DMS53 (cell line): Measurements from ENCODE around the gene MRPL14.

Source experiments
- DNase-seq: peaks from one replicate; lab custom pipeline; 2025; lab: John Stamatoyannopoulos, UW

MRPL14 gene

GRCh38 chr6:44127186-44128019 lies at the start of gene MRPL14, which contains the start of gene TMEM63B:
Gene MRPL14, minus strand, starts transcription at chr6:44127452. Its CDS starts 10,841 bp downstream, at chr6:44116611.
Gene TMEM63B, plus strand, starts transcription at chr6:44127554. Its CDS starts 7,031 bp downstream, at chr6:44134585.
- DNase-seq: peak; percentile 94

DNA sequence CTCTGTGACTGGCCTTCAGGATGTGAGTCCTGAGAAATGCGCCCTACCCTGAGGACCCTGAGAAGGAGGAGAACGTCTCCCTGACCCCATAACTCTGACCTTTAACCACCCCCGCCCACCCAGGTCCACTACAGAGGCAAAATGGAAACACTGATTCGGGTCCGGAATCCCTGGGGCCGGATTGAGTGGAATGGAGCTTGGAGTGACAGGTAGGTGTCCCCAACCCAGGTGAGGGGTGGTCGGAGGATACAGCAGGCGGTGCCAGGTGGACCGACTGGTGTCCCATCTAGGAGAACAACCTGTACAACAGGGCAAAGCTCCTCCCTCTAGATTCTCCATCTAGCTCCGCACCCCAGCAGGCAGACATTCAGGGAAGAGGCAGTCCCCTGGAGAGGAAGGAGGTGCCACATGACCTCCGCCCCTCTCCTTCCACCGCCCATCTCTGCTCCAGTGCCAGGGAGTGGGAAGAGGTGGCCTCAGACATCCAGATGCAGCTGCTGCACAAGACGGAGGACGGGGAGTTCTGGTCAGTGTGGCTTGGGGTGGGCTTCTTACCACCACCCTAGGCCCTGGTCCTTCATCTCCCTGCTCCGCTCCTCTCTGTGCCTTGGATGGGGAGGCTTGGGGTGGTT lies 49.0 kb upstream of the MRPL14 start:
- no peak for DNase-seq

- DNase-seq: peak; percentile 90
Measured at GRCh38 chr6:44172731-44173500, 45.7 kb upstream of the MRPL14 start.

GRCh38 chr6:44171899-44172546 lies 44.8 kb upstream of the MRPL14 start:
- no peak for DNase-seq

DNA sequence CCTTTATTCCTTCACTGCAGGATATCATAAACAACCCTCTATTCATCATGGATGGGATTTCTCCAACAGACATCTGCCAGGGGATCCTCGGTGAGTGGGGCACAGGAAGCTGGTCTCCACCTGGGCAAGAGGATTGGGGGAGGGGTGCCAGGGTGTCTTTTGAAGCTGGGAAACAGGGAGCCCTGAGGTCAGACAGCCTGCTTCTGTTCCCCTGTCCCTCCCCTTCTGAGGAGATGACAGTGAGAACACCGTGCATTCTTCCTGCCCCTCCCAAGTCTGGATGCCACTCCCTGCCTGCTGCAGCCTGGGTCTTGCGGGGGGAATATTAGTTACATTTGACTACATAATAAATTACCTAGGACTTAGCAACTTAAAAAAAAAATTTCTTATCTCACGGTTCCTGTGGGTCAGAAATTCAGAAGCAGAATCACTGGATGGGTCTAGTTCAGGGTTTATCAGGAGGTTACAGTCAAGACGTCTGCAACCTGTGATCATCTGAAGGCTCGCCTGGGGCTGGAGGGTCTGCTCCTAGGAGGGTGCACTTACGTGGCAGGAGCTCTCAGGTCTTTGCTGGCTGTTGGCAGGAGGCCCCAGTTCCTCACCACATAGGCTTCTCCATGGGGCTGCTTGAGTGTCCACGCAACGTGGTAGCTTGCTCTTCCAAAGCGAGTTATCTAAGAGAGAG lies 42.8 kb upstream of the MRPL14 start:
- DNase-seq: no peak

- no peak for DNase-seq
Measured at GRCh38 chr6:44169154-44169553, 41.9 kb upstream of the MRPL14 start.

- no peak for DNase-seq
Measured at GRCh38 chr6:44167567-44167966, 40.3 kb upstream of the MRPL14 start.

DNA sequence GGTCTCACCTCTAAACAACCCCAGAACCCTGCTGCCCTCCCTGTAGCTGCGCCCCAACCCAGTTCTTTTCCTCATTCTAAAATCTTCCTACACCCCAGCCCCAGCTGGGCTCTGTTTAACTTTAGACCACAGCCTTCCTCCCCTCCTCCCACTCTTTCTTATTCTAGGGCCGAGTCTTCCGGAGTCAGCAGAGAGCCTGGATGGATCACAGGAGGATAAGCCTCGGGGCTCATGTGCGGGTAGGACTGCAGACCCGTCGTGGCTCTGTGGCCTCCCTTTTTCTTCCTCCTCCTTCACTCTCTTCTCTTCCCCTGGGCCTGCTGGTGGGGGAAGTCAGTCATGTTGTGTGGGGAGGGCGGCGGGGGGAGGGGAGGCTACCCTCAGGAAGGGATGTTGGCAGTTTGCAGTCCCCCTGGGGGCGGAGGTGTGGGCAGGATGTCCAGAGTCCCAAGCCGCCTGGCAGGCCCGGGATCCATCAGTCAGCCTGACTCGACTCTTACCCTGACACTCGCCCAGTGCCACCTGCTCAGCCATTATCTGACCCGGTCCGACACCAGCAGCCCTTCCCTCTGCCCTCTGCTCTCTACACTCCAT lies 39.4 kb upstream of the MRPL14 start:
- DNase-seq: no peak

DNA sequence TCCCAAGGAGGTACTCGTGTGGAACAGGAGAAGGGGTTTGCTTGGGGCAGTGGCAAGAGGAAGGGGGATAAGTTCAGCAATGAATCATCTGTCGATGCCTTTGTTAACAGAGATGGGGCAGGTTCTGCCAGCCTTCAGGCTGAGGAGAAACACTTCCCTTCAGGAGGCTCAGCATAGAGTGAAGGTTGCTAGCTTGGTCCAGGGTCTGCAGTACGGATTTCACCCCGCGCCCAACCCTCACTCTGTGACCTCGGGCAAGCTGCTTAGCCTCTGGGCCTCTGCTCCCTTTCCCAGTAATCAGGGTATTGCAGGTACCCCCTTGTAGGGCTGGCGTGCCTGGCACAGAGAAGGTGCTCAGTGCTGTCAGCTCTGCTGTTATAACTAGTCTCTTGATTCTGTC lies 38.9 kb upstream of the MRPL14 start:
- no peak for DNase-seq

GRCh38 chr6:44162876-44163625 lies 35.8 kb upstream of the MRPL14 start:
- no peak for DNase-seq

- no peak for DNase-seq
Measured at GRCh38 chr6:44161997-44162338, 34.7 kb upstream of the MRPL14 start.

GRCh38 chr6:44158770-44159228 lies 31.5 kb upstream of the MRPL14 start, which contains the start of gene CAPN11:
Gene CAPN11, plus strand, starts transcription at chr6:44158820. Its CDS starts 29 bp downstream, at chr6:44158849.
- no peak for DNase-seq

- DNase-seq: no peak
Measured at GRCh38 chr6:44157152-44157521, 29.9 kb upstream of the MRPL14 start.

GRCh38 chr6:44156494-44157151 lies 29.4 kb upstream of the MRPL14 start:
- DNase-seq: no peak

DNA sequence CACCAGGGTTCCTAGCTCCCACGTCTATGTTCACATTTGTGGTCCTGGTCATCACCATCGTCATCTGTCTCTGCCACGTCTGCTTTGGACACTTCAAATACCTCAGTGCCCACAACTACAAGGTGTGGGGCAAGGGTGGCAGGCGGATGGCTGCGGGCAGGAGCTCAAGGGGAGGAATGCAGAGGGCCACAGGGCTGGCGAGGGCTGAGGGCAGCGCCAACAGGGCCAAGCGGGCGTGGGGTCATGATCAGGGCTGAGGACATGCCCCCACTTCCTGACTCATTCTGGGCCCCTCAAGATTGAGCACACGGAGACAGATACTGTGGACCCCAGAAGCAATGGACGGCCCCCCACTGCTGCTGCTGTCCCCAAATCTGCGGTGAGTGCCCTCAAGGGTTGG lies 26.8 kb upstream of the MRPL14 start:
- DNase-seq: no peak

DNA sequence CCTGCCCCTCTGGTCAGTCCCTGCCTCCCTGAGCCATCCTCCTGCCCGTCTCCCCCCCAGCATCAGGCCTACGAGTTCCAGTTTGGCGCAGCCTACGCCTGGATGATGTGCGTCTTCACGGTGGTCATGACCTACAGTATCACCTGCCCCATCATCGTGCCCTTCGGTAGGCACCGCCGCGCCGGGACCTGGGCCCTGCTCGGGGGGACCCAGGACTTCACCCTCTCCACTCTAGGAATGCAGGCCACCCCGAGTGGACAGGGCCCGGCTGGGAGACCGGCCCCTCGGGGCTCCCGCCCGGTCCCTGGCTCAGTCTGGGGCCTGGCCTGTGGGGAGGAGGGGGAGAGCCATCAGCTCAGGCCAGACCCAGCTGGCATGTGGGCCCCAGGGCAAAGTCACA lies 25.3 kb upstream of the MRPL14 start:
- no peak for DNase-seq

DNA sequence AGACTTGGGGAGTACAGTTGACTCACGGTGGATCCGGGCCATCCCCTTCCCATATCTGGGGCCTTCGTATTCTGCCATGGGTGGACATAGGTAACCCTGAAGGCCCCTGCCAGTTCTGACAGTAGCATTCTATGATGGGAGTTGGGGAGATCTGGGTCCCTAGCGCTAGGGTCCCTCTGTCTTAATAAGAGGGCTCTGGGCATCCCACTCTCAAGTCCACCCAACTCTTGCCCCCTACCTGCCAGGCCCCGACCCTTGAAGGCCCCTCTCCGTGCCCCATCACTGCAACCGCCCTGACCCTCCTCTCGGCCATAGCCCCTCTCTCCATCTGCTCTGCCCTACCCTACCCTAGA lies 24.8 kb upstream of the MRPL14 start:
- no peak for DNase-seq

DNA sequence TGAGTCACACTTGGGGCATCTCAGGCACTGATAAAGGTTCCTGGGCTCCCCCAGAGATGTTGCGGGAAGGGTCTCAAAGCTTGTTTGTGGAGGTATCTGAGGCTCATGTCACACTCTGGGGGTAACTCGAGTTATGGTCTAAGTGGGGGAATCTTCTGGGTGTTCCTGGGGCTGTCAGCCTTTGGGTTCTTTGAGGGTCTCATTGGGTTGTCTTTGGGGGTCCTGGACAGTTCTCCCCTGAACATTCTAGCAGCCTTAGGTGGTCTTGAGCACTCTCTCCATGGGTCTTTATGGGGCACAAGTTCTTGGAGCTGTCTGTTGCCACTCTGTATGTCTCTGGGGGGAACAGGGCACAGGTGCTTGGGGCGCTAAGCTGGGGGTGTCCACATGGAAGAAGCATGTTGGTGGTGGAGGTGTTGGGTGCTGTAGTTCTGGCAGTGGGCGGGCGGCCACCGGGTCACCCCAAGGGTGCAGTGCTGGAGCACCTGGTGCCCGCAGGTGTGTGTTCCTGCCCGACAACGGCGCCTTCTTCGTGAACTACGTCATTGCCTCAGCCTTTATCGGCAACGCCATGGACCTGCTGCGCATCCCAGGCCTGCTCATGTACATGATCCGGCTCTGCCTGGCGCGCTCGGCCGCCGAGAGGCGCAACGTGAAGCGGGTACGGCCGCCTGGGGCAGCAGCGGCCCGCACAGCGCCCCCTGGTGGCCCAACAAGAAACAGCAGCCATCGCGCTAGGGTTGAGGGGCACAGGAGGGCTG lies 24.3 kb upstream of the MRPL14 start:
- DNase-seq: peak; percentile 96

GRCh38 chr6:44150317-44150917 lies 23.2 kb upstream of the MRPL14 start:
- no peak for DNase-seq
